Stimulated activated CD4-positive, alpha-beta T cell treated with anti-CD3 and anti-CD28 coated beads, TNF-alpha, amount 100 ng/mL, for 4 hours (primary cell): ENCODE measurements around the gene JAK1.
"Not testable (repeated sequence)": the region's sequence is repeated elsewhere in the genome, so short reads cannot be mapped to it uniquely, and the experiment has no call there.

Source experiments
- DNase-seq, 3 experiments: peaks; one replicate each; pipeline ENCODE4 v3.0.0-alpha.2; 2020; ENCODE audit warnings: low read depth in 3 of 3

The JAK1 gene

GRCh38 chr1:64922336-64922735 is 44.0 kb downstream of the JAK1 start:
- DNase-seq: no peak

- DNase-seq: no peak
Measured at GRCh38 chr1:64921771-64922170, 44.6 kb downstream of the JAK1 start.

GRCh38 chr1:64920941-64921589 is 45.3 kb downstream of the JAK1 start:
- DNase-seq: no peak

- not testable (repeated sequence) for DNase-seq
Measured at GRCh38 chr1:64919120-64919519, 47.2 kb downstream of the JAK1 start.

- no peak for DNase-seq
Measured at GRCh38 chr1:64917907-64918306, 48.4 kb downstream of the JAK1 start.

GRCh38 chr1:64917328-64917861 is 49.0 kb downstream of the JAK1 start:
- DNase-seq: no peak

GRCh38 chr1:64915381-64916274 is 50.7 kb downstream of the JAK1 start:
- no peak for DNase-seq

GRCh38 chr1:64913361-64914015 is 52.9 kb downstream of the JAK1 start:
- DNase-seq: no peak

- no peak for DNase-seq
Measured at GRCh38 chr1:64912191-64912590, 54.2 kb downstream of the JAK1 start.

GRCh38 chr1:64911326-64911725 is 55.0 kb downstream of the JAK1 start:
- no peak for DNase-seq

GRCh38 chr1:64909031-64909430 is 57.3 kb downstream of the JAK1 start:
- no peak for DNase-seq

- no peak for DNase-seq
Measured at GRCh38 chr1:64908575-64908974, 57.8 kb downstream of the JAK1 start.

GRCh38 chr1:64906447-64906846 is 59.9 kb downstream of the JAK1 start:
- DNase-seq: no peak

GRCh38 chr1:64903593-64903992 is 62.8 kb downstream of the JAK1 start:
- DNase-seq: no peak

GRCh38 chr1:64901663-64902062 is 64.7 kb downstream of the JAK1 start:
- no peak for DNase-seq

GRCh38 chr1:64900916-64901315 is 65.4 kb downstream of the JAK1 start:
- no peak for DNase-seq

- DNase-seq: no peak
Measured at GRCh38 chr1:64898107-64898861, 68.1 kb downstream of the JAK1 start.

- DNase-seq: no peak
Measured at GRCh38 chr1:64896551-64896950, 69.8 kb downstream of the JAK1 start.

GRCh38 chr1:64895500-64895899 is 70.8 kb downstream of the JAK1 start:
- DNase-seq: no peak

GRCh38 chr1:64894438-64895196 is 71.7 kb downstream of the JAK1 start:
- no peak for DNase-seq

GRCh38 chr1:64893921-64894320 is 72.4 kb downstream of the JAK1 start:
- no peak for DNase-seq
